Measurements from ENCODE around the gene KBTBD8. TPM values are rescaled to one million over a fixed set of nuclear protein-coding genes. Genes with fewer than 3 reads are reported as not detected.

The KBTBD8 gene
- total and polyA plus RNA-seq, 2 of the 13 experiments (the other 11 are each of a cell fraction or from before 2014, with no cell fraction given): 1.1 to 7.6 TPM

- TF ChIP-seq ZNF749 (CRISPR knock-in tag; IDR thresholded peaks at IDR 0.05; ENCODE audit: borderline replicate concordance) (no peak), ZNF431 (CRISPR knock-in tag; IDR thresholded peaks at IDR 0.05; ENCODE audit: borderline replicate concordance, low read depth) (no peak), RAD21 (CRISPR knock-in tag; IDR thresholded peaks at IDR 0.05) (peak; percentile 57; the same call in 1 of the 2 replicates), NFE2L1 (CRISPR knock-in tag; IDR thresholded peaks at IDR 0.05; ENCODE audit: borderline replicate concordance) (no peak), ZNF609 (CRISPR knock-in tag; IDR thresholded peaks at IDR 0.05; ENCODE audit: borderline replicate concordance) (no peak), NCOA5 (CRISPR knock-in tag; IDR thresholded peaks at IDR 0.05) (no peak), YEATS2 (CRISPR knock-in tag; IDR thresholded peaks at IDR 0.05; ENCODE audit: borderline replicate concordance) (0 out of 2 replicates have a peak, but pooled peaks have one; percentile 35), PPARG (CRISPR knock-in tag; conservative IDR thresholded peaks at IDR 0.05) (0 out of 2 replicates have a peak, but pooled peaks have one; percentile 34), DMAP1 (CRISPR knock-in tag; IDR thresholded peaks at IDR 0.05) (0 out of 2 replicates have a peak, but pooled peaks have one; percentile 22), SNAI1 (CRISPR knock-in tag; IDR thresholded peaks at IDR 0.05; ENCODE audit: borderline replicate concordance) (no peak), ZNF317 (CRISPR knock-in tag; IDR thresholded peaks at IDR 0.05) (no peak), ZNF12 (CRISPR knock-in tag; IDR thresholded peaks at IDR 0.05) (peak; percentile 13; the same call in 1 of the 2 replicates), ZNF562 (CRISPR knock-in tag; IDR thresholded peaks at IDR 0.05; ENCODE audit: borderline replicate concordance) (no peak), ZUFSP (CRISPR knock-in tag; IDR thresholded peaks at IDR 0.05; ENCODE audit: borderline replicate concordance) (no peak), ZNF558 (CRISPR knock-in tag; IDR thresholded peaks at IDR 0.05; ENCODE audit: borderline replicate concordance) (no peak), PHF5A (CRISPR knock-in tag; IDR thresholded peaks at IDR 0.05; ENCODE audit: low read depth, unreplicated experiment) (no peak), STAT5B (CRISPR knock-in tag; IDR thresholded peaks at IDR 0.05) (no peak), SIN3B (IDR thresholded peaks at IDR 0.05; ENCODE audit: low read length) (no peak), EP300 (IDR thresholded peaks at IDR 0.05; ENCODE audit: low read depth in 2 of 2, low read length in 2 of 2) (no peak), EP300 (CRISPR knock-in tag; IDR thresholded peaks at IDR 0.05; ENCODE audit: borderline replicate concordance) (no peak), ZNF547 (CRISPR knock-in tag; IDR thresholded peaks at IDR 0.05) (peak; percentile 42; the same call in 1 of the 2 replicates), ZNF124 (CRISPR knock-in tag; IDR thresholded peaks at IDR 0.05) (no peak), THAP11 (CRISPR knock-in tag; IDR thresholded peaks at IDR 0.05) (peak; percentile 37; the same call in 1 of the 2 replicates), GABPB1 (CRISPR knock-in tag; IDR thresholded peaks at IDR 0.05) (no peak), ZNF740 (CRISPR knock-in tag; IDR thresholded peaks at IDR 0.05) (no peak)
Measured at GRCh38 chr3:66971891-66972551, 26.1 kb upstream of the KBTBD8 start (continued).

Data from HepG2 (cell line).